ENCODE measurements around the gene DNAH14.
"Not testable (repeated sequence)": the region's sequence is repeated elsewhere in the genome, so short reads cannot be mapped to it uniquely, and the experiment has no call there.

DNAH14 gene

DNA sequence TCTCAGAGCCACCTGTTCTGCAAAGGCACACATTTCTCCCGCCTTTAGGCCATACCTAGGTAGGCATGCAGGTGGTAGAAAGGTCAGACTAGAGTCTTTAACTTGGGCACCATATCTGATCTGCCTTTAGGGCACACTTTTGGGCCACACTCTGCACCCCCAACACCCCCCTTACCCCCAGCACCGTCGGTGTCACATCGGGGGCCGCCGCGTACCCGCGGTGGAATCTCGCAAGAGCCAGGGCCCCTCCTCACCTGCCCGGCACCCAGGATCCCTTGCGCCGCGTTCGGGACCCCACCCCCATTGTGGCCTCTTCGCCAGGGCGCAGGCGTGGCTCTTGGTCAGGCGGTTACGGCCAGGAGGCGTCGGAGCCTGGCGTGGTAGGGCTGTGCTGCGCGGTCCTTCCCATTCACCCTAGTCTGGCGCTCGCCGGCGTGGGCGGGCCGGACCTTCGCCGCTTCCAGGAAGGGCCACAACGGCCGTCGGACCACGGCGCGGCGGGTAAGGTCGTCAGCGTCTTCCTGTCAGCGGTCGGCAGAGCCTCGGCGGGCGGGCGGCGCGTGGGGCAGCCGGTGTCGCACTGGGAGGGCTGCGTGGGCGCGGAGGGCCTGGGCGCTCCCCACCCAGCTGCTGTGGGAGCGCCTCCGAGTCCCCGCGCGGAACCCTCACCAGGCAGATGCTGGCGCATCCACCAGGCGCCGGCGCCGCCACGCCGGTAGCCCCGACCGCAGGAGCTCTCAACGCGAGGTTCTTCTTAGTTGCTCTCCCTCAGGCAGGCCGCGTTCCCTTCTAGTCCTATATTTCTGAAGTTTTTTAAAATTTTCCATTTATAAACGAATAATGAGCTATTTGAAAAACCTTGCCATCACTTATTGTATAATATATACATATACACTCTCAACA is at the start of gene DNAH14:
DNAH14 (plus strand) TSS at position 341 of the 903 bp plus-strand sequence. CDS start 23,028 bp downstream, outside the sequence.
- DNase-seq (ENCODE audit: low read depth) = no peak

DNA sequence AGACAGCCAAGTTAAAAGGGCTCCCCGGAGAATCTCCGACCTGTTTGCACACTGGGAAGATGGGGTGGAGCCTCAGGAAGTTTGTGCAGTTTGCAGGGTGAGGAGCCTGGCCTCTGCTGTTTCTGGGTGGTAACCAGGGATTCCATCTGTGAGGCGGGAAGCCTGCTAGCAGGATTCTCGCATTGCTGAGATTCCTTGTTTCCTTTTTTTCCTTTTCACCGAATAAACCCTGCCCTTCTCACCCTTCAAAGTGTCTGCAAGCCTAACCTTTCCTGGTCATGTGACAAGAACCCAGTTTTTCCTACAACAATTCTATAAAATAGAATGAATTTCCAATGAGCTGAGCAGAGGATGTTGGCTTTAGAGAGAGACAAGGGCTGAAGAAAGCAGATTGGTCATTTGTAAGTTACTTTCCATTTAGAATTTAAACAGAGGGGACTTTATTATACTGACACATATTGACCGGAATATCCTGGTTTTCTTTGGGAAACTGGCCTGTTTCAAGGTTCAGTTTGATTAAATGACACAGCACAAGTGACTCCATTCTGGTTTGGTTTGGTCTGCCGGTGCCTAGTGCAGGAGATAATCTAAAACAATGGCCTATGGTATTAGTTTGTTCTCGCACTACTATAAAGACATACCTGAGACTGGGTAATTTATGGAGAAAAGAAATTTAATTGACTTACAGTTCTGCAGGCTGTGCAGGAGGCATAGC is 48.7 kb upstream of the DNAH14 start:
- no peak for DNase-seq (ENCODE audit: low read depth)

DNA sequence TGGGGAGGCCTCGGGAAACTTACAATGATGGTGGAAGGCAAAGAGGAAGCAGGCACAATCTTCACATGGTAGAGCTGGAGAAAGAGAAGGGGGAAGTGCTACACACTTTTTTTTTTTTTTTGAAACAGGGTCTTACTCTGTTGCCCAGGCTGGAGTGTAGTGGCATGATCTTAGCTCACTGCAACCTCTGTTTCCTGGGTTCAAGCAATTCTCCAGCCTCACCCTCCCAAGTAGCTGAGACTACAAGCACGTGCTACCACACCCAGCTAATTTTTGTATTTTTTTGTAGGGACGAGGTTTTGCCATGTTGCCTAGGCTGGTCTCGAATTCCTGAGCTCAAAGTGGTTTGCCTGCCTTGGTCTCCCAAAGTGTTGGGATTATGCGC is 48.2 kb upstream of the DNAH14 start:
- DNase-seq (ENCODE audit: low read depth) = not testable (repeated sequence)

DNA sequence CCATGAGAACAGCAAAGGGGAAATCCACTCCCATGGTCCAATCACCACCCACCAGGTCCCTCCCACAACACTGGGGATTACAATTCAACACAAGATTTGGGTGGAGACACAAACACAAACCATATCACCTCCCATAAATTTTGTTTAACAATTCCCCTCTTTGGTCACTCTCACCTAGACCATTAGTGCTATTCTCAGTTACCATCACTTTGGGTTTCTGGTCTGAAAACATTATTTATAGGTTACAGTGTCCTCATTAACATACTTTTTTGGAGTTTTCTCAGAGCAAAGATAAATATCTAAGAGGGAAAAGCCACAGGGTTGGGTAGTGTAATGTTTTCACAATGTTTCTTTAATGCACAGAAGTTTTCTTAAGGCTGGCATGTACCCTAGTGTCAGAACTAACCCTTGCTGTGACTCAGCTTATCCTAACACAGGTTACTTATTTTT is 47.7 kb upstream of the DNAH14 start:
- no peak for DNase-seq (ENCODE audit: low read depth)

DNA sequence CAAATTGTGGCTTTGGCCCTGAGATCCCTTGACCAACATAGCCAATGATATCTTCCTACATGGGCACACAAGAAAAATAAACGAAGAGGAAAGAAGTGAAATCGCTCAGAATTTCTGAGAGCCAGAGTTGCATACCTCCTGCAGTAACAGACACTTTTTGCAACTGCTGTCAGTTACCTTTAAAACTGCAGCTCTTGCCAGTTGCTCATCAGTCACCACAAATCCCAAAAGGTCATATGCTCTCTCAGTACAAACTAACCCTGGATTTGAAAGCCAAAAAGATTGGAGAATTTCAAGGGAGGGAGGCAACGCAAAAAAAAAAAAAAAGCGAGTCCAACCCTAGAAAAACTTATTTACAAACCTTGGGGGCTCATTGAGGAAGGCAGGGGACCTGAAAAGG is 47.2 kb upstream of the DNAH14 start:
- DNase-seq (ENCODE audit: low read depth) = no peak

DNA sequence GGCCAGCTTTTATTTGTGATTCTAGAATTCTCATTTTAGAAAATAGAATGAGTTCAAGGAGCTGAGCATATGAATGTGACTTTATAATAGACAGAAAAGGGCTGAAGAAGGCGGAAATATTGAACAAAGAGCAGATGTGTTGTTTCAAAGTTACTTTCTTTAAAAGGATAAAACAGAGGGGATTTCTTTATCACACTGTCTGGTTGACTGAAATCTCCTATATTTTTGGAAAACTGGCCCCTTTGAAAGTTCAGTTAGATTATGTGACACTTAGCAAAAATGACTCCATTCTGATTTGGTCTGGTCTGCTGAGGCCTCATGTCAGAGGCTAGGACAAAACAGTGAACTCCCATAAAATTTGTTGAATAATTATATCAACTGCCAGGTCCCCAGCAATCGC is 46.4 kb upstream of the DNAH14 start:
- no peak for DNase-seq (ENCODE audit: low read depth)

DNA sequence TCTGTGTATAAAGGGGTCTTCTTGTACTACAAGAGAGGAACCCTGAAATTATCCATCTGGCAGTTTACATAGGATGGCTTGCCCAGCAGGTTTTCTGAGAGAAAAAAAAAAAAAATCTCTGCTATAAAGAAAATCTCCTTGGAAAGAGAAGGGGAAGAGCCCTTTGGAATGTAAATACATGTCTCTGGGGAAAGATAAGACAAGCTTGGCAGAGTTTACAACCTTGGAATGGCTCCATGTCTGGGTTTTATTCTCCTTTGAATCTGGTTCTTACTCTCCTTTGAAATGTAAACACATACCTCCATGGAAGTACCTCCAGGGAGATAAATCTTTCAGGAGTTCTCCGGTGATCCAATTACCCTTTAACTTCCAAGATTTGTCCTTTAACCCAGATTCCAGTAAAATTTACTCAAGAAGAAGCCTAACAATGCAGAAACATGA is 45.1 kb upstream of the DNAH14 start:
- no peak for DNase-seq (ENCODE audit: low read depth)

DNA sequence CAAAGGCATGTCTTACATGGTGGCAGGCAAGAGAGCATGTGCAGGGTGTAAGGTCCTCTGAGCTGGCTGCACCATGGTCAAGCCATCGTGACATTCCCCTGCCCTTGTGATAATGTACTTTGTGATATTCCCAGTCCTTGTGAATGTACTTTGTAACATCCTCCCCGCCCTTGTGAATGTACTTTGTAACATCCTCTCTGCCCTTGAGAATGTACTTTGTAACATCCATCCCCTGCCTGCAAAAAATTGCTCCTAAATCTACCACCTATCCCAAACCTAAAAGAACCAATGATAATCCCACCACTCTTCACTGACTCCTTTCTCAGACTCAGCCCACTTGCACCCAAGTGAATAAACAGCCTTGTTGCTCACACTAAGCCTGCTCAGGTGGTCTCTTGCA is 44.1 kb upstream of the DNAH14 start:
- not testable (repeated sequence) for DNase-seq (ENCODE audit: low read depth)

DNA sequence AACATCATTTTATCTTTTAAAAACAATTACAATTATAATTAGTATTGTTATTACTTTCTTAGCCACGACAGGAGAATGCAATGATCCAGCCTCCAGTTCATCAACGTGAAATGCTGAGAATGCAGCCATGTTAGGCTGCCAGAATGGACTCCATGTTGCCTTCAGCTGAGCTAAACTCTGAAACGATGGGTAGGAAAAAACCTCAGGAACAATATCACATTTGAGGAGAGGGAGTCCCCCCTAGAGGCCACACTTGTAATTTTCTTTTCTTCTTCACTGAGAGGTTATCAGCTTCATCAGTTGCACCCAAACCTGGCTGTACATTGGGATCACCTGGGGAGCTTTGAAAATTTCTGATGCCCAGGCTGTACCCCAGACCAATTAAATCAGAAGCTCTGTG is 34.6 kb upstream of the DNAH14 start:
- DNase-seq (ENCODE audit: low read depth) = no peak

DNA sequence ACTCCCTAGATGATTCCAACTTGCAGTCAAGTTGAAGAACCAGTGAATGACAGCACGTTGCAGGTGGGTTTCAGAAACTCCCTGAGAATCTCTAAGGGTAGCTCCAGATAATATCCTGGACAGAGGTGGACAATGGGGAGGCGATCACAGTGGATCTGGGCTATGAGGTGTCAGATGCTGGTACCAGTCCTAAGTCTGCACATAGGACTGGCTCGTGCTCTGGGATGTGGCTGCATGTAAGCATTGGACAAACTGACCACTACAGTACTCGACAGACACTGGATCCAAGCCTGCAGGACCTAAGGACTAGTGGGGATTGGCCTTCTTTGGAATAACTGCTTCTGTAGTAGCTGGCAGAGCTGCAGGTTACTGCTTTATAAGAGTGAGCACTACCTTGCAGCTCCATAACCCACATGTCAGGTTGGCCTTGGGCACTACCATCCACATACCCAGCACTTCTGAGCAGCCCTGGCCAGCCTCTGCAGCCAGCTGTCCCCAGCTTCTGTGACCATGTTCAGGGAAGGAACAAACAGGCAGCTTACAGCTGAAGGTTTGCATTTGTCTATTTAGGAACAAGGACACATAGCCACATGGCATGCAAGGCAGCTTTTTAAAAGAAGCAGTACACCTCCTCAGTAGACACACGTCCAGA is 33.2 kb upstream of the DNAH14 start:
- DNase-seq (ENCODE audit: low read depth) = no peak

DNA sequence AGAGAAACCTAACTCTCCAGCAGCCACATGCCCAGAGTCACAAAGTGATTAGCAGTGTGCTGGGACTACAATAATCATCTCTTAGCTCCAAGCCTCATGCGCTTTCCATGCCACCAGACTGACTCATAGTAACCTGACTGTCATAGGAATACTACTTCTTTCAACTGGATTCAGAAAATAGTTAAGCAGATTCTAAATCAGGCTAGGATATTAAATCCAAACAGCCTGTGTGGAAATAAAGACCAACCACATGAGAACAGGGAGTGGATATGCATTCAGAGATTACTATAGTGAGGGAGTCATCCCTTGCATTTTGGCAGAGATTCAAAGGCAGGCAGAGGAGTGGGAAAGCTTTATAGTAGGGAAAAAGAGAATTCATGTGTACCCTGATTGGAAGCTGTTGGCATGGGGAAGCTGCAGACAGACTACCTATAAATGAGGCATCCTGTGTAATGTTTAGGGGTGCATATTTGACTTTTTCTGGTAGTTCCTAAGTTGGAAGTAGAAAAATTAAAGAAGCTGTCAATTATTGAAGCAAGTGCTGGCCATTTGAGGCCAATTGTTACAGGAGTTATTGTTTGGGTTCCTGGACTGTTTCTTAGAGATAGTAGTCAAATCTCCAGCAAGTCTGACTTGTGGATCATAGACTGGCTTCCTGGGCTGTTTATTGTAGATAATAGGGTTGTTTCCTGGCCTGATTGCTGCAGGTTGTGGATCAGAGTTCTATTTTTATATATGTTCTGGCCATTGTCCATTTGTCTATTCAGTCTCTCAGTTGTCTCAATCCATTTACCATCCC is 31.7 kb upstream of the DNAH14 start:
- DNase-seq (ENCODE audit: low read depth) = no peak

DNA sequence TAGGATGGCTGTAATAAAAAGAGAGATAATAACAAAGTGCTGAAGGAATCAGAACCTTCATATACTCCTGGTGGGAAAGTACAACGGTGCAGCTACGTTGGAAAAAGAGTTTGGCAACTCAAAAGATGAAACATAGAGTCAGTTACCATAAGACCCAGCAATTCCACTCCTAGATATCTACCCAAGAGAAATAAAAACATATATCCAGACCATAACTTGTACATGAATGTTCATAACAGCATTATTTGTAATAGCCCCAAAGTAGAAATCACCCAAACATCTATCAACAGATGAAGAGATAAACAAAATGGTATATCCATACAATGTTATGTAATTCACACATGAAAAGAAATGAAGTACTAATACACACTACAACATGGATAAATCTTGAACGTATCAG is 30.5 kb upstream of the DNAH14 start:
- DNase-seq (ENCODE audit: low read depth) = no peak

DNA sequence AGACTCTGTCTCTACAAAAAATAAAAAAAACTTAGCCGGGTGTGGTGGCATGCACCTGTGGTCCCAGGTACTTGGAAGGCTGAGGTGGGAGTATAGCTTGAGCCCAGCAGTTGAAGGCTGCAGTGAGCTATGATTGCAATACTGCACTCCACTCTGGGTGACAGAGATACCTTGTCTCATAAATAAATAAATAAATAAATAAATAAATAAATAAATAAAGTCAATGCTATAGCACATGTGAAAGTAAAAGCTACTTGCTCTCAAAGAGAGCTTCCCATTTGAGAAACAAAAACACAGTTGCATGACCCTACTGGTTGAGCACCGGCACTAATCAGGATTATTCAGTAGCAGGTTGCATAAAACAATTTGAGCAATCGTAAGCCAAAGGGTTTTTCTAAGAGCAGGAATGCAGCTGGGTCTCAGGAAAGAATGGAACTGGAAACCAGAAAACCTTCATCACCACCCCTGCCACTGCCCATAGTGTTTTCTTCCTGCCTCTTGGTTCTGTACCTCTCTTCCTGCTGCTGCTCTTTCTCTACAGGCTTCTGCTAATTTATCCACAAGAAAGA is 29.3 kb upstream of the DNAH14 start:
- no peak for DNase-seq (ENCODE audit: low read depth)

DNA sequence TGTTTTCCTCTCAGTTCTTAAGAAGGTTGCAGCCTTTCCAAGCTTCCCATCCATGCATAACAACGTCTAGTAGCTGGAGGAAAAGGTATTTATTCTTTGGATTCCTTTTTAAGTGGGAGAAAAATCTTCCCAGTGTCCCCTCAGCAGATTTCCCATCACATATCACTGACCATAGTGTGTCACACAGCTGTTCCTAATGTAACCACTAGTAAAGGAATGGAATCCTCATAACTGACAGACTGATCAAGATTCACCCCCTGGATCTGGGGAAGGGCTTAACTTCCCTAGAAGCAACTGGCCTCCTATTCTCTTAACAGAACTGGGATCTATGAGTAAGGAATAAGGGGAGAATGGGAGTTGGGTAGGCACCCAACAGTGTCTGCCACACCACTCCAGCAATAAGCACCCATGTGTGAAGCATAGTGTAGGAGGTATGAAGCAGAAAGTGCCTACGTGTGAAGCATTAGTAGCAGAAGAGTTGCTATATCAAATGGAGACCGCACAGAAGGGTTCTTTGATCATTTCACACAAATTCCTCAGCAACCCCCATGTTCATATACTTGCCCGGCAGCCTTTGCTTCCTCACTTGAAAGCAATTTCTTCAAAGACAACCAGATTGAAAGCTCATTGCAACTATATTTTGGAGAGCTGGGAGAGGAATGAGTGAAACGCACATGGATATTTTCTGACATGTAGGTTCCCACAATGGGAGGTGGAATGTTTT is 28.2 kb upstream of the DNAH14 start:
- DNase-seq (ENCODE audit: low read depth) = no peak

DNA sequence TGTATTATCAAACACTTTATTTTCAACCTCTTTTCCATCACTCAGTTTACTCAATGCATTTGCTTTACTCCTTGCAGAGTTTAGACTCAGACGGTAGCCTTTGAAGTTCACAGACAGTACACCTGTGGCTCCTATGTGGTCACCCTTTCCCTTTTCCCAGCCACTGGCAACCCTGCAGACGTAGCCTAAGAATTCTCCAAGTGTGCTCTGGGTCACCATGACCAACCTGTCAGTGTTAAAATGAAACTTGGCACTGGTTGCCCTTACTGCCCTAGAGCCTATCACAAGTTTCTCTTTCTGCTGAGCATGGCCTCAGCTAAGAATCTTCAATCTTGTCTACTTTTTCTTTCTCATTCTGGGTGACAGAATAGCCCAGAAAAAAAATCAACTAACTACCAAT is 25.5 kb upstream of the DNAH14 start:
- DNase-seq (ENCODE audit: low read depth) = no peak

DNA sequence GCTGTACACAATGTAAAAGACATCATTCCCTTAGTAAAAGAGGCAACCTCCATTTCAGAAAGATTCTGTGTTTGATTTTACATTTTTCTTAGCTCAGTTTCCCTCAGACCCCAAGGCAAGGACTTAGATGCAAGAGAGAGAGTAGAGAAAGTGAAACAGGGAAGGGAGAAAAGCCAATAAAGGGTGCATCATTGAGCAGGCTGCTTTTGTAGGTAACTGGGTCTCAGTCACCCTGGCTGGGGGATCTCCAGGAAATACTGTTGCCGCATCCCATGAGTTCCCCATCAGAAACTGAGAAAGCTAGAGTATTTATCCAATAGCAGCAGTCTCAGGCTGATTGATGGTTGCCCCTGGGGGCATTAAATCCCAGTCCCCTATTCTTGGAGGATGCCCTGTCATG is 23.1 kb upstream of the DNAH14 start:
- no peak for DNase-seq (ENCODE audit: low read depth)

DNA sequence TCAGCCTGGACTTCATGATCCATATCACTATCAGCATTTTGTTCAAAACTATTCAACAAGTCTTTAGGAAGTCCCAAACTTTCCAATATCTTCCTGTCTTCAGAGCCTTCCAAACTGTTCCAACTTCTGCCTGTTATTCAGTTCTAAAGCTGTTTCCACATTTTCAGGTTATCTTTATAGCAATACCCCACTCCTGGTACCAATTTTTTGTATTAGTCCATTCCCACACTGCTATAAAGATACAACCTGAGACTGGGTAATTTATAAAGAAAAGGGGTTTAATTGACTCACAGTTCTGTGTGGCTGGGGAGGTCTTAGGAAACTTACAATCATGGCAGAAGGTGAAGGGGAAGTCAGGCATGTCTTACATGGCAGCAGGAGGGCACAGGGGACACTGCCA is 18.3 kb upstream of the DNAH14 start:
- DNase-seq (ENCODE audit: low read depth) = no peak

DNA sequence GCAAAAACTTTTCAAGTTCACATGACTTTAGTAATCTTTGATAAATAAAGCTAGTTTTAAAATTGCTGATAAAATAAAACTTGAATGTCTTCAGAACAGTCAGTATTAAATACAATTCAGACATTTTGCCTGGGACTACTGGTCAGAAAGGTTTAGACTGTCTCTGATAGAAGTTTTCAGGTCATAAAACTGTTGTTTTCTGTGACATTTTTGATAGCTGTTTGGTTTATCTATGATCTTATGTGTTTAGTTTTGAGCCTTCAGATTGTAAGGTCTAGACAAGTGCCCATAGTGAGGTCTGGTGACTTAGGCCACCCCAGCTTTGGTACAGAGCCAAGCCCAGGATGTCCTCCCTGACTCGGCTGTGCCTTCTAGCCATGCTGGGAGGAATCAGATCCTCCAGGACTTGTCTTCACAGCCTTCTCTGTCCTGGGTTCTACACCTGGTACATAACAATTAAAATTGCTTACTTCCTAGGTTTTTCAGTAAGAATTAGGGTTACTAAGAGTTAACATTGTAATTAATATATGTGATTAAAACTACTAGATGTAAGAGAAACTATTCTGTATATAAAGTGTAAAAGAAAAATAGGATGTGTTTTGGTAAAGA is 15.1 kb upstream of the DNAH14 start:
- DNase-seq (ENCODE audit: low read depth) = no peak

DNA sequence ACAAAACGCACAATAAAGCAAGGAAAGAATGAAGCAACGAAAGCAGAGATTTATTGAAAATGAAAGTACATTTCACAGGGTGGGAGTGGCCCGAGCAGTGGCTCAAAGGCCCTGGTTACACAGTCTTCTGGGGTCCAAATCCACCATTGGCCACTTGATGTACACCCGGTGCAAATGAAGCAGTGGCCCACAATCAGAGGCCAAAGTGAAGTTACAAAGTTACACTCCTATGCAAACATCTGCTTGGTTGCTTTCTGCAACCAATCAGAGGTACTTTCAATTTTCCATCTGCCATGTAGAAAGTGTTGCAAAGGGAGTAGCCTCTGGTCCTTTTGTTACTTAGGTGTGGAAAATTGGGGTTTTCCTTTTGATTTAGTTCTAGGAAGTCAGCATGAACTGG is 10.0 kb upstream of the DNAH14 start:
- DNase-seq (ENCODE audit: low read depth) = no peak

DNA sequence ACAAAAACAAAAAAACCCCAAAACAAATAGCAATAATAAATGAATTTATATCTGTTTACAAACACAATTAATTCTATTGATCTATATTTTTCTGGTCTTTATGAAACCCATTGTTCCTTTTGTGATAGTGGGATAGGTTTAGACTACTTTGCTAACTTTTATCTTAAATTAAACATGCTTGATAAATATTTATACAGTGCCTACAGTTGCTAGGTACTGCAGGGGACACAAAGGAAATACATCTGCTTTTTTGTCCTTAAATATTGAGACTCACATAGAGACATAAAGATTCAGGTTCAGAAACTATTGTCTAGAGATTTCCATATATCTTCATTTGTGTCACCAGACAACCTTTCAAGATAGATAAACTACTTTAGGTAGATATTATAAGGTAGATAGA is 8.5 kb upstream of the DNAH14 start:
- no peak for DNase-seq (ENCODE audit: low read depth)

DNA sequence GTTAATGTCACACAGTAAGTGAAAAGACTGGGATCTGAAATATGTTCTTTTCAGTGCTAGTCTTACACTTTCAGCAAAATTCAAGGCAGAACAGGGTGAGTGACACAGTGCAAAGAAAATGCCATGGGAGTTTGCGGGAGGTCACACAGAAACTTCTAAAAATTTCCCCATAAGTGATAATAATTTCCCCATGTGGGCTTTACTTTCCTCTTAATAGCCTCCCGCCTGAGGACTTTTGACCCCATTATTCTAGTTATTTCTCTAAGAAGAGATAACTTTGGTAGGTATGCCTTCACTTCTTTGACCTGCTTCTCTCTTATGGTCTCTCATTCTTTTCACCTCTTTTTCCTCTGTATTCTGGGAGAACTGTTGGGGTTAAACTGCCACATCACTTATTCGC is 8.1 kb upstream of the DNAH14 start:
- DNase-seq (ENCODE audit: low read depth) = no peak
